GM10266 (cell line): Measurements from ENCODE around the gene ACSS1.
"Not testable (repeated sequence)": the region's sequence is repeated elsewhere in the genome, so short reads cannot be mapped to it uniquely, and the experiment has no call there.

Source experiments
- DNase-seq: peaks from one replicate; pipeline ENCODE4 v3.0.0; 2012; ENCODE audit errors: extremely low spot score
- TF ChIP-seq, protein P1 (sequence below): IDR thresholded peaks from 2 replicates; pipeline ENCODE4 v1.5.1; 2012; ENCODE audit warnings: mild to moderate bottlenecking, low read depth; ENCODE audit not compliant: control insufficient read depth, insufficient read depth; ENCODE audit errors: missing control alignments

ACSS1 gene

DNA sequence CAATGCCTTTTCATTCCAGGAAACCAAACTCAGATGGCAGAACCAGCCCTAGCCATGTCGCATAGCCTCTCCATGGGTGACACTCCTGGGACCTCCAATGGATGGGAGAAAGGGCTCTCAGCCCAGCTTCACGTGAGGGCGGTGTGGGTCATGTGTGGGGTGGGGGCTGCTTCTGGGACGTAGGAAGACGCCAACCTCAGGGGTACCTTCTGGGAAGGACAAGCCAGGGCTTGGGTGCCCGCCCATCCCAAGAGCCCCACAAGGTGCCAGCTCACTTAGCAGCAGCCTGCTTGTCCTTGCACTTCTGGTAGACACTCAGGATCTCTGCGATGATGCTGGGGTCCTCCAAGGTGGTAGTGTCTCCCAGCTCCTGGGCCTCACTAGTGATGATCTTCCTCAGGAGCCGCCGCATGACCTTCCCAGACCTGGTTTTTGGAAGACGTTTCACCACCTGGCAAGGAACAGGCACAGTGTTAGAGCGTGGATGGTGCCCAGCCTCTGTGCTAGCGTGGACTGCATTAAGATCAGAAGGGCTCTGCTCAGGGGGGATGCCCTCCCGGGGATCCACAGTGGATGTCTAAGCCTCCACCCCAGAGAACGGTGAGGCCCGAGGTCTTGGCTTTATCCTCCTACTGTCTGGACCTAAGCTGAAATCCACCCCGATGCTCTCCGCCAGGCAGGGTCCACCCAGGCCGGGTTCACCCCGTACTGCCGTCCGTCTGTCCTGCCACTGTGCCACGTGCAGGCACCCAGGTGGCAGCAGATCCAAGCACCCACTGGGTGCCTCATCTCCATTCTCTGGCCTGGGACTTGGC is 50.2 kb downstream of the ACSS1 start:
- DNase-seq: no peak
- TF ChIP-seq, protein P1, sequence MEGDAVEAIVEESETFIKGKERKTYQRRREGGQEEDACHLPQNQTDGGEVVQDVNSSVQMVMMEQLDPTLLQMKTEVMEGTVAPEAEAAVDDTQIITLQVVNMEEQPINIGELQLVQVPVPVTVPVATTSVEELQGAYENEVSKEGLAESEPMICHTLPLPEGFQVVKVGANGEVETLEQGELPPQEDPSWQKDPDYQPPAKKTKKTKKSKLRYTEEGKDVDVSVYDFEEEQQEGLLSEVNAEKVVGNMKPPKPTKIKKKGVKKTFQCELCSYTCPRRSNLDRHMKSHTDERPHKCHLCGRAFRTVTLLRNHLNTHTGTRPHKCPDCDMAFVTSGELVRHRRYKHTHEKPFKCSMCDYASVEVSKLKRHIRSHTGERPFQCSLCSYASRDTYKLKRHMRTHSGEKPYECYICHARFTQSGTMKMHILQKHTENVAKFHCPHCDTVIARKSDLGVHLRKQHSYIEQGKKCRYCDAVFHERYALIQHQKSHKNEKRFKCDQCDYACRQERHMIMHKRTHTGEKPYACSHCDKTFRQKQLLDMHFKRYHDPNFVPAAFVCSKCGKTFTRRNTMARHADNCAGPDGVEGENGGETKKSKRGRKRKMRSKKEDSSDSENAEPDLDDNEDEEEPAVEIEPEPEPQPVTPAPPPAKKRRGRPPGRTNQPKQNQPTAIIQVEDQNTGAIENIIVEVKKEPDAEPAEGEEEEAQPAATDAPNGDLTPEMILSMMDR: no peak

DNA sequence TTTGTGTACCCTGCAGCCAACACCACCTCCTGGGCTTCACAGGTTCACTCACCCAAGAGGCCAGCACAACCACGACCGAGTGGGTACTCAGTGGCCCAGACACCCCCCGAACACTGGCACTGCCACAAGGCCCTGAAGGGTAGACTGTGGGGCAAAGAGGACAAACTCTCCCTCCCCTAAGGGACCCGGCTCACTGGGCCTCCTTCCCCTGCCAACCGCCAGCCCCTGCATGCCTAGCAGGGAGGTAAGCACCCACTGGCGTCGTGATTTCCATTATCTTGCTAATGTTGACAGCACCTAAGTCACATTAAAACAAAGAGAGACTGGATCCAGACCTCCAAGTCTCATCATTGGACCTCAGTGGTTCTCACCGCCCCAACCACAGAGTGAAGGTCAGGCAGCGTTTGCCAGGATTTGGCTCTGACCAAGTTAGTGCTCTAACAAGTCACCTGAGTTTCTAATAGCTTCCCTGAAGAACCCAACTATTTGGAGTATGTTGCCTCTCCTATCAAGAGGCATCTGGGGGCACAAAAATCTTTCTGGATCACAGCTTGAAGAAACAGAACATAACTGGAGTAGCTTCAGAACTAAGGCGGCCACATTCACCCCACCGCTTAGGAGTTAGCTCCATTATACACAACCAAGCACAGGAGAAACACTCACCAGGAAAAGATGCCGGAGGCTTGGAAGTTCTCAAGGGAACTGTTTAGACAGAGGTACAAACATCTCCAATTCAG is 51.3 kb downstream of the ACSS1 start:
- TF ChIP-seq, protein P1: no peak
- no peak for DNase-seq

DNA sequence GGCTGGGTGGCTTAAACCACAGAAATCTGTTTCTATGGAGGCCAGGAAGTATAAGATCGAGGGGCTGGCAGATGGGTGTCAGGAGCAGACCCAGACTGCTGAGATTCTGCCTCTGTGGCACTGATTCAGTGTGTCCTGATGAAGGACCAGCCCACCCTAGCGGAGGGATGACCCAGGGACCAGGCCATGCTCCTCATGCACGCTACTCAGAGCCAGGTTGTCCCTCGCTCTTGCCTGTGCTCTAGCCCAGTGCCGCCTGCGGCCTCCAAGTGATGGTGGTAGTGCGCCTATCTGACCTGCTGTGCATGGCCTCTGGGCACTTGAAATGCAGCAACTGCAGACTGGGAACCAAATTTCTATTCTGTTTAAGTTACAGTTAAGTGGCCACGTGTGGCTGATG is 52.3 kb downstream of the ACSS1 start:
- no peak for DNase-seq
- TF ChIP-seq, protein P1: no peak

DNA sequence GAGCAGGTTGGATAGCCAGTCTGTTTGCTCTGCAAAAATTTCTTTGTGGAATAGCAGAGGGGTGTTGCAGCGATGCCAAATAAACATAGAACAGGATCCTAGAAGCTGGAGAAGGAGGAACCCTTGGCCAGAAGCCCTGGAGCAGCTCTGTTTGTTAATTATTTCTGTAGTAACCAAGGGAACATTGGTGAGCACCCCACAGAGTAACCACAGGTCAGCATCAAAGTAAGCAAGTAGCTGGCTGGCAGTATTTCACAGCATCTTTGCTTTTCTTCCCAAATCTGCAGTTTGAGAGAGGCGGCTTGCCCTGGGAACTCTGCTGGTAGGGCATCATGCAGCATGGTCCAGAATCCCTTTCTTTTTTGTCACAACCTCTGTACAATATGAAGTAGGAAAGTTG is 52.7 kb downstream of the ACSS1 start:
- DNase-seq: no peak
- TF ChIP-seq, protein P1: no peak

DNA sequence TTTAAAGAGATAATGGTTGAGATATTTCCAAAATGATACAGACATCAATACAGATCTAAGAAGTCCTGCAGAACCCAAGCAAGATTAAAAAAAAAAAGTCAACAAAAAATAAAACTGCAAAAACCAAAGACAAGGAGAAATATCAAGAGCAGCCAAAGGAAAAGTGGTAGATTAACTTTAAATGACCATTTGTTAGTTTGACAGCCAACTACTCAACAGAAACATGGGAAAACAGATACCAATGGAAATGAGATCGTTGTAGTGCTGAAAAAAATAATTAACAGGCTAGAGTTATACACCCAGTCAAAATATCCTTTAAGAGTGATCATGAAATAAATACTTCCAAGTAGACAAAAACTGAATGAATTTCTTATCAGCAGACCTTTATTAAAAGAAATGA is 54.9 kb downstream of the ACSS1 start:
- DNase-seq: no peak
- TF ChIP-seq, protein P1: no peak

DNA sequence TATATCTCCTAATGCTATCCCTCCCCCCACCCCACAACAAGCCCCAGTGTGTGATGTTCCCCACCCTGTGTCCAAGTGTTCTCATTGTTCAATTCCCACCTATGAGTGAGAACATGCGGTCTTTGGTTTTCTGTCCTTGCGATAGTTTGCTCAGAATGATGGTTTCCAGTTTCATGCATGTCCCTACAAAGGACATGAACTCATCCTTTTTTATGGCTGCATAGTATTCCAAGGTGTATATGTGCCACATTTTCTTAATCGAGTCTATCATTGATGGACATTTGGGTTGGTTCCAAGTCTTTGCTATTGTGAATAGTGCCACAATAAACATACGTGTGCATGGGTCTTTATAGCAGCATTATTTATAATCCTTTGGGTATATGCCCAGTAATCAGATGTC is 56.6 kb downstream of the ACSS1 start:
- DNase-seq: not testable (repeated sequence)

DNA sequence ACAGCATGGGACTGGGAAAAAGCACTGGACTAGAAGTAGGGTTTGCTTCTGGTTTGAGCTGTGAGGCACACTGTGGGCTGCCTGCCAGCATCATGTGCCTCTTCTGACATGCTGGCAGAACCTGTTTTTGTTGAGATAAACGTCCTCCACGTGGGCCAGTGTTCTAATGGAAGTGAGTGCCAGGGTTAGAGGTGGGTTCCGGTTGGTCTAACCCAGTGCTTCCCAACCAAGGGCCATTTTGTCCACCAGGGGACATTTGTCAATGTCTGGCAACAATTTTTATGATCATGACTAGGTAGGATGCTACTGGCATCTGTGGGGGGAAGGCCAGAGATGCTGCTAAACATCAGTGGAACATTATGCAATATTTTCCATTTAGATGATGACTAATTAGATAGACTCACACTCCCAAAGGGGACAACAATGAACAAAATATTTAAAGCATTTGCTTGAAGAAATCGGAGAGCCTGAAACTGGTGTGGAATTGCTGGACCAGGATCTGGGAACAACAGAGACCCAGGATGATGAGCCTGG is 57.6 kb downstream of the ACSS1 start:
- TF ChIP-seq, protein P1: no peak
- no peak for DNase-seq

DNA sequence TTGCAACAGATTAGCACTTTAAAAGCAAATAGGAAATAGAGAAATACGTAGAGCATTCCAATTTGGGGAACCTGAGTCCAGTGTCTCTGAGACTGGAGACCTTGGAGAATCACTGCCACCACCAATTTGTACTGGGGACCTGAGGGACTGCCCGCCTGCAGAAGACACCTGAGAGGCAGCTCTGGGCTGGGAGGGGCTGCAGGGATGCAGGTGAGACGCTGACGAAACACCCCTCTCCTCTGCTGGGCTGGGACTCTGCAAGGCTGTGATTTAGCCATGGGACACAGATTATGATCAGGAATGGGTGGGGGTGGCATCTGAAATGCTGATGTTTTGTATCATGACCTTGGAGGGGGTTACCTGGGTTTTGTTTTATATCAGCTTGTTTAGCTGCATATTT is 58.4 kb downstream of the ACSS1 start:
- DNase-seq: no peak
- TF ChIP-seq, protein P1: no peak
